ENCODE results near the gene TBX18. TPM values are rescaled to one million over a fixed set of nuclear protein-coding genes. Genes with fewer than 3 reads are reported as not detected.
A peak's percentile ranks its signal among the peaks of the same experiment; 100 is the strongest.

TBX18 gene
- total and polyA plus RNA-seq, 9 of the 15 experiments (the other 6 are each of a cell fraction or from before 2014, with no cell fraction given): 4.0 to 36.1 (median 20.7) TPM

GRCh38 chr6:84774985-84775284 is 10.5 kb upstream of the TBX18 start:
- FAIRE-seq (no peak), DNase-seq (ENCODE audit: extremely low read depth in 1 of 4, low spot score in 3 of 4) (no peak), ATAC-seq (no peak)
- intact Hi-C loops (cut with micrococcal nuclease): loop anchor here (5.0 to 10.0 kb wide), 2 partner anchors 190 to 348 kb away; no protein-coding TSS in a partner anchor
- no peaks in the 10 kb centered on the region for H4K20me1 ChIP-seq (replicated peaks; ENCODE audit: control insufficient read depth, insufficient read depth, low read length)
- H3K4me3 ChIP-seq: no peak overlapping the region
- no peaks in the 10 kb centered on the region for H3K9me3 ChIP-seq (replicated peaks; ENCODE audit: control insufficient read depth, insufficient read depth, low read depth, low read length)
- no peak overlapping the region for H3K4me2 ChIP-seq (ENCODE audit: insufficient read depth, low read length)
- peaks cover 0 to 5% of the 10 kb centered on the region in 2 experiments; a peak in 2 of 5 replicates for H3K27me3 ChIP-seq (ENCODE audit: control insufficient read depth in 2 of 2, insufficient read depth in 2 of 2, low read length in 2 of 2)
- H2AFZ ChIP-seq (ENCODE audit: low read depth, low read length): no peak overlapping the region
- ChIA-PET CTCF (ENCODE audit: low intra/inter-chr PET ratio) (no interaction called here), POLR2A (interaction anchor here (1.3 to 6.3 kb wide), 2 partner anchors 8 to 12 kb away, joined by 5 to 35 read pairs; partner anchors contain the start of gene TBX18)
- H3K9ac ChIP-seq (ENCODE audit: insufficient read depth in 1 of 2, low read depth in 2 of 2, low read length in 2 of 2): no peak overlapping the region
- H3K79me2 ChIP-seq (ENCODE audit: control insufficient read depth, insufficient read depth, low read length): no peaks in the 10 kb centered on the region
- H3K4me1 ChIP-seq (replicated peaks in 1 of 2; ENCODE audit: control insufficient read depth in 2 of 2, insufficient read depth in 2 of 2, low read length in 2 of 2): peaks cover 0 to 22% of the 10 kb centered on the region in 2 experiments; a peak in 2 of 5 replicates
- no peaks in the 10 kb centered on the region for H3K36me3 ChIP-seq (ENCODE audit: control insufficient read depth, insufficient read depth, low read length)
- H3K27ac ChIP-seq (ENCODE audit: extremely low read depth, low read depth, low read length): no peak overlapping the region
- in situ Hi-C loops (cut with MboI): loop anchor here (25.0 kb wide), 2 partner anchors 888 to 1912 kb away; no protein-coding TSS in a partner anchor
- TF ChIP-seq MBD2 (IDR thresholded peaks at IDR 0.05; ENCODE audit: borderline replicate concordance, low read depth) (no peak), CTCF (IDR thresholded peaks at IDR 0.05 in 2 of 3, conservative IDR thresholded peaks at IDR 0.05 in 1 of 3; ENCODE audit: insufficient read depth in 2 of 3, low read depth in 1 of 3, low read length in 3 of 3) (peak in 1 of 3 experiments; percentile 8; a peak in 1 of 6 replicates), KDM5B (IDR thresholded peaks at IDR 0.05; ENCODE audit: insufficient replicate concordance, low read depth, low read length) (no peak)
- 54% methylated on average over 14 of the region's 14 CpGs for WGBS (ENCODE audit: insufficient coverage, low coverage, missing lambda C conversion rate)
- H3K9me1 ChIP-seq (ENCODE audit: control insufficient read depth, insufficient read depth, low read length): no peaks in the 10 kb centered on the region
- BruUV-seq (replicated peaks): no TSS peak
